Gastroesophageal sphincter (tissue), 2 donors: Measurements from ENCODE around the gene CFAP119.

Source experiments
- EP300 ChIP-seq: sonication (generic); formaldehyde crosslinking; IDR thresholded peaks from one replicate; pipeline ENCODE4 v1.6.1; 2017; ENCODE audit warnings: antibody characterized with exemption, mild to moderate bottlenecking
- POLR2AphosphoS5 ChIP-seq: sonication (generic); formaldehyde crosslinking; IDR thresholded peaks from one replicate; pipeline ENCODE4 v1.6.1; 2017; ENCODE audit warnings: antibody characterized with exemption

DNA sequence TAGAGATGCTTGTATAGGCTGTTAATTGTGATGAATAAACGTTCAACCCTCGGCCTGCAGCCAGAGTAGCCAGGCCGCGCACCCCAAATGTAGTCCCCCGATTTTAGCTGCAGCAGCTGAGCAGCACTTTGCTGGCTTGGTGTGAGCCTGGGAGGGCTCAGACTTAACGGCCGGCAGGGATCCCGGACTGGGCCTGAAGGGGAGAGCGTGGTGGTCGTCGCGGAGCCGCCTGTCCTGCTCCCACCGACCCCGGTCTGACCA, 13.2 kb upstream of the CFAP119 start:
- TF ChIP-seq EP300 (no peak), POLR2AphosphoS5 (no peak)
